SU-DHL-6 (cell line): ENCODE data around the gene FBXO28.

Experiments used
- H2AFZ ChIP-seq: fragments of 200-600 bp; sonication (generic); 2 replicates; pipeline ENCODE4 v1.6.1; 2014; ENCODE audit warnings: low read depth, mild to moderate bottlenecking, moderate library complexity, mixed read lengths, antibody characterized with exemption, low read length; ENCODE audit not compliant: severe bottlenecking
- H3F3A ChIP-seq: fragments of 200-600 bp; shearing (Covaris generic); 2 replicates; pipeline ENCODE4 v1.6.0; 2016; ENCODE audit warnings: antibody characterized with exemption, mild to moderate bottlenecking; ENCODE audit not compliant: insufficient read depth
- H3K27ac ChIP-seq: fragments of 200-600 bp; sonication (generic); 2 replicates; pipeline ENCODE4 v1.5.1; 2016; ENCODE audit warnings: low read depth, mild to moderate bottlenecking, low read length, moderate library complexity, mixed read lengths
- H3K27me3 ChIP-seq: fragments of 200-600 bp; sonication (generic), shearing (Covaris generic); 2 replicates; pipeline ENCODE4 v1.6.0; 2014; ENCODE audit warnings: mild to moderate bottlenecking, low read length
- H3K36me3 ChIP-seq: fragments of 200-600 bp; sonication (generic); 2 replicates; pipeline ENCODE4 v1.6.1; 2014; ENCODE audit warnings: mild to moderate bottlenecking, low read length, mixed read lengths
- H3K4me2 ChIP-seq: fragments of 300-600, 200-600 bp; shearing (Covaris generic), sonication (generic); 2 replicates; pipeline ENCODE4 v1.6.0; 2014; ENCODE audit warnings: low read length, low read depth, mild to moderate bottlenecking; ENCODE audit not compliant: poor library complexity, severe bottlenecking
- H3K4me3 ChIP-seq: fragments of 200-600 bp; sonication (generic); 2 replicates; pipeline ENCODE4 v1.5.1; 2014; ENCODE audit warnings: antibody characterized with exemption, low read length, mild to moderate bottlenecking, mixed read lengths; ENCODE audit not compliant: insufficient read depth, poor library complexity, severe bottlenecking
- H3K79me2 ChIP-seq: fragments of 200-600 bp; sonication (generic); 2 replicates; pipeline ENCODE4 v1.6.1; 2014; ENCODE audit warnings: mild to moderate bottlenecking, low read length, moderate library complexity; ENCODE audit not compliant: insufficient read depth
- H3K9ac ChIP-seq: fragments of 200-600 bp; sonication (generic); 2 replicates; pipeline ENCODE4 v1.7.0; 2014; ENCODE audit warnings: mild to moderate bottlenecking, low read length
- H3K9me2 ChIP-seq: fragments of 200-600 bp; sonication (generic); replicated peaks from 2 replicates; pipeline ENCODE4 v1.6.1; 2014; ENCODE audit warnings: low read length; ENCODE audit not compliant: insufficient read depth
- H3K9me3 ChIP-seq: fragments of 200-600 bp; sonication (generic); 2 replicates; pipeline ENCODE4 v1.6.1; 2014; ENCODE audit warnings: low read length, mixed read lengths; ENCODE audit not compliant: insufficient read depth
- H4K20me1 ChIP-seq: fragments of 200-600 bp; sonication (generic); 2 replicates; pipeline ENCODE4 v1.6.1; 2014; ENCODE audit warnings: low read depth, mild to moderate bottlenecking, antibody characterized with exemption, low read length, moderate library complexity, mixed read lengths
- EZH2phosphoT487 ChIP-seq: fragments of 200-600 bp; sonication (generic), shearing (Covaris generic); conservative IDR thresholded peaks from 2 replicates; pipeline ENCODE4 v1.6.1; 2018; ENCODE audit warnings: mild to moderate bottlenecking, antibody characterized with exemption, low read length, moderate library complexity, mixed read lengths
- TF ChIP-seq, protein P1 (sequence below): fragments of 200-600 bp; sonication (generic); IDR thresholded peaks from one replicate; pipeline ENCODE4 v1.5.1; 2017; ENCODE audit warnings: antibody characterized with exemption, mild to moderate bottlenecking, low read length, moderate library complexity; ENCODE audit not compliant: insufficient read depth, poor library complexity, severe bottlenecking

Gene FBXO28

DNA sequence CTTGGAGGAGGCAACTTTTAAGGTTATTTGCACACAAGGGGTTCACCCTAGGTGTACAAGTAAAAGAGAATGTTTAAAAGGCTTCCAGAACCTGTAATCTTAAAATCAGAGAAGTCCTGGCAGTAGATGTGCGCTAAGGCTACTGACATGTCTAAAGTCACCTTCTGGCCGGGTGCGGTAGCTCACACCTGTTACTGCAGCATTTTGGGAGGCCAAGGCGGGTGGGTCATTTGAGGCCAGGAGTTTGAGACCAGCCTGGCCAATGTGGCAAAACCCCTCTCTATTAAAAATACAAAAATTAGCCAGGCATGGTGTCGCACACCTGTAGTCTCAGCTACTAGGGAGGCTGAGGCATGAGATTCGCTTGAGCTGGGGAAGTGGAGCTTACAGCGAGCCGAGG, 48.9 kb downstream of the FBXO28 start:
- H3K4me2 ChIP-seq, result no peak overlapping the region
- peaks cover 13% of the 10 kb centered on the region for H3K36me3 ChIP-seq
- no peaks in the 10 kb centered on the region for H4K20me1 ChIP-seq
- H3F3A ChIP-seq, result 0 out of 2 replicates have a peak, but pooled peaks cover 5% of the 10 kb centered on the region
- H3K9me2 ChIP-seq, result no peaks in the 10 kb centered on the region
- no peak overlapping the region for H3K27ac ChIP-seq
- TF ChIP-seq EZH2phosphoT487, result no peak
- TF ChIP-seq, protein P1, sequence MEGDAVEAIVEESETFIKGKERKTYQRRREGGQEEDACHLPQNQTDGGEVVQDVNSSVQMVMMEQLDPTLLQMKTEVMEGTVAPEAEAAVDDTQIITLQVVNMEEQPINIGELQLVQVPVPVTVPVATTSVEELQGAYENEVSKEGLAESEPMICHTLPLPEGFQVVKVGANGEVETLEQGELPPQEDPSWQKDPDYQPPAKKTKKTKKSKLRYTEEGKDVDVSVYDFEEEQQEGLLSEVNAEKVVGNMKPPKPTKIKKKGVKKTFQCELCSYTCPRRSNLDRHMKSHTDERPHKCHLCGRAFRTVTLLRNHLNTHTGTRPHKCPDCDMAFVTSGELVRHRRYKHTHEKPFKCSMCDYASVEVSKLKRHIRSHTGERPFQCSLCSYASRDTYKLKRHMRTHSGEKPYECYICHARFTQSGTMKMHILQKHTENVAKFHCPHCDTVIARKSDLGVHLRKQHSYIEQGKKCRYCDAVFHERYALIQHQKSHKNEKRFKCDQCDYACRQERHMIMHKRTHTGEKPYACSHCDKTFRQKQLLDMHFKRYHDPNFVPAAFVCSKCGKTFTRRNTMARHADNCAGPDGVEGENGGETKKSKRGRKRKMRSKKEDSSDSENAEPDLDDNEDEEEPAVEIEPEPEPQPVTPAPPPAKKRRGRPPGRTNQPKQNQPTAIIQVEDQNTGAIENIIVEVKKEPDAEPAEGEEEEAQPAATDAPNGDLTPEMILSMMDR, result no peak
- no peak overlapping the region for H3K4me3 ChIP-seq
- H3K79me2 ChIP-seq, result no peaks in the 10 kb centered on the region
- H3K27me3 ChIP-seq, result no peaks in the 10 kb centered on the region
- H2AFZ ChIP-seq, result no peak overlapping the region
- no peak overlapping the region for H3K9ac ChIP-seq
- H3K9me3 ChIP-seq, result no peaks in the 10 kb centered on the region

- no peak for TF ChIP-seq EZH2phosphoT487
- TF ChIP-seq, protein P1, result no peak
- no peaks in the 10 kb centered on the region for H3K27me3 ChIP-seq
- no peak overlapping the region for H3K4me3 ChIP-seq
- H2AFZ ChIP-seq, result no peak overlapping the region
- H4K20me1 ChIP-seq, result no peaks in the 10 kb centered on the region
- no peaks in the 10 kb centered on the region for H3K9me2 ChIP-seq
- 0 out of 2 replicates have a peak, but pooled peaks cover 5% of the 10 kb centered on the region for H3F3A ChIP-seq
- H3K27ac ChIP-seq, result no peak overlapping the region
- peaks cover 13% of the 10 kb centered on the region for H3K36me3 ChIP-seq
- no peak overlapping the region for H3K4me2 ChIP-seq
- no peak overlapping the region for H3K9ac ChIP-seq
- H3K79me2 ChIP-seq, result no peaks in the 10 kb centered on the region
- no peaks in the 10 kb centered on the region for H3K9me3 ChIP-seq
Measured at GRCh38 chr1:224163311-224163710, 49.4 kb downstream of the FBXO28 start.

GRCh38 chr1:224168859-224169380, 55.0 kb downstream of the FBXO28 start:
- no peak overlapping the region for H3K4me2 ChIP-seq
- H3K27ac ChIP-seq, result no peak overlapping the region

More at GRCh38 chr1:224168859-224169380, 55.0 kb downstream of the FBXO28 start:
- Histone ChIP-seq H3K27me3 (no peaks in the 10 kb centered on the region), H2AFZ (no peak overlapping the region), H4K20me1 (no peaks in the 10 kb centered on the region), H3K9me2 (no peaks in the 10 kb centered on the region), H3K9ac (no peak overlapping the region), H3K36me3 (no peaks in the 10 kb centered on the region), H3K79me2 (no peaks in the 10 kb centered on the region), H3K9me3 (no peaks in the 10 kb centered on the region), H3K4me3 (no peak overlapping the region), H3F3A (no peaks in the 10 kb centered on the region)
- TF ChIP-seq, protein P1, result no peak
